Neuron (in vitro differentiated cells): ENCODE results near the gene BMPR2.
"Not testable (repeated sequence)": the region's sequence is repeated elsewhere in the genome, so short reads cannot be mapped to it uniquely, and the experiment has no call there.

Experiments
- H2AFZ ChIP-seq: one replicate; pipeline ENCODE4 v1.6.1; 2013; ENCODE audit warnings: low read depth, mild to moderate bottlenecking, inconsistent platforms, low read length, moderate library complexity
- H3K27me3 ChIP-seq: one replicate; pipeline ENCODE4 v1.6.1; 2013; ENCODE audit warnings: low read length; ENCODE audit not compliant: insufficient read depth
- H3K36me3 ChIP-seq: one replicate; pipeline ENCODE4 v1.6.1; 2013; ENCODE audit warnings: low read length; ENCODE audit not compliant: insufficient read depth
- H3K4me1 ChIP-seq: one replicate; pipeline ENCODE4 v1.6.1; 2013; ENCODE audit warnings: low read length; ENCODE audit not compliant: insufficient read depth
- H3K4me3 ChIP-seq: 2 replicates; pipeline ENCODE4 v1.5.1; 2013; ENCODE audit warnings: mild to moderate bottlenecking, low read length, moderate library complexity
- H3K9me3 ChIP-seq: one replicate; pipeline ENCODE4 v1.6.1; 2013; ENCODE audit warnings: low read length

BMPR2 gene

DNA sequence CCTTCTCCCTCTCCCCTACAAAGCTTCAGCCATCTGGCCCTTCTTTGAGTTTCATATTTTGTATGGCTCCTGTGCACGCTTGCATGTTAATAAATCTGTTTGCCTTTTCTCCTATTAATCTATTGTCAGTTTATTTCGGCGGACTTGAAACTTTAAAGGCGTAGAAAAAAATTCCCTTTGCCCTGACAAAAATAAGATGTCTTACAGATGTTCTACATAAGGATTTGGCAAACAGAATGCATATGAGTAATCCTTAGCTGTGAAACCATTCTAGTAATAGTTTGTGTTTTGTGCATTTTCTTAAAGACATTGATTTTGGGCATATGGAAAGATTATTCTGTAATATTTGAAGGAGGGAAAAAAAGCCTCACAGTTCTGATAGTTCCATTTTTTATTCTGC, 15.0 kb upstream of the BMPR2 start:
- Histone ChIP-seq H3K9me3 (no peaks in the 10 kb centered on the region), H3K4me1 (no peaks in the 10 kb centered on the region), H3K4me3 (no peak overlapping the region), H2AFZ (no peak overlapping the region), H3K36me3 (no peaks in the 10 kb centered on the region), H3K27me3 (no peaks in the 10 kb centered on the region)

DNA sequence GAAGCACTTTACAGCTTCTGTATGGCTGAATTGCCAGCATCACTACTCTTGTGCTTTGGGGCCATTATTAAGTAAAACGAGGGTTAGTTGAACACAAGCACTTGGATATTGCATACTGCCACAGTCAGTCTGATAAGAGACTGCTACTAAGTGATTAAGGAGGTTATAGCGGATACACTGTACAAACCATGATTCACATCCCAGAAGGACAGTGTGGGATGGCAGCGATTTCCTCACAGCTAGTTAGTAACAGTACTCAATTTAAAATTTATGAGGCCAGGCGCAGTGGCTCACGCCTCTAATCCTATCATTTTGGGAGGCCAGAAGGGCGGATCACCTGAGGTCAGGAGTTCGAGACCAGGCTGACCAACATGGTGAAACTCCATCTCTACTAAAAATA, 2.6 kb upstream of the BMPR2 start:
- no peaks in the 10 kb centered on the region for H3K36me3 ChIP-seq
- no peaks in the 10 kb centered on the region for H3K27me3 ChIP-seq
- no peak overlapping the region for H2AFZ ChIP-seq
- H3K4me1 ChIP-seq: peaks cover 2% of the 10 kb centered on the region
- no peak overlapping the region for H3K4me3 ChIP-seq
- no peaks in the 10 kb centered on the region for H3K9me3 ChIP-seq

DNA sequence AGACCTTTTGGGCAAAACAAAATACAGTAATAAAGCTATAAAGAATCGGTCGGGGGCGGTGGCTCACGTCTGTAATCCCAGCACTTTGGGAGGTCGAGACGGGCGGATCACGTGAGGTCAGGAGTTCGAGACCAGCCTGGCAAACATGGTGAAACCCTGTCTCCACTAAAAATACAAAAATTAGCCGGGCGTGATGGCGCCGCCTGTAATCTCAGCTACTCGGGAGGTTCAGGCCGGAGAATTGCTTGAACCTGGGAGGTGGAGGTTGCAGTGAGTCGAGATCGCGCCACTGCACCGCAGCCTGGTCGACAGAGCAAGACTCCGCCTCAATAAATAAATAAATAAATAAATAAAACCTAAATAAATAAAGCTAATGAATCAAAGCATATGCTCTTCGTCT, 1.7 kb upstream of the BMPR2 start:
- not testable (repeated sequence) for H3K36me3 ChIP-seq, H3K9me3 ChIP-seq, H3K27me3 ChIP-seq, H3K4me1 ChIP-seq
- H2AFZ ChIP-seq: peak overlapping the region; percentile 40
- peak overlapping the region; percentile 84 for H3K4me3 ChIP-seq

DNA sequence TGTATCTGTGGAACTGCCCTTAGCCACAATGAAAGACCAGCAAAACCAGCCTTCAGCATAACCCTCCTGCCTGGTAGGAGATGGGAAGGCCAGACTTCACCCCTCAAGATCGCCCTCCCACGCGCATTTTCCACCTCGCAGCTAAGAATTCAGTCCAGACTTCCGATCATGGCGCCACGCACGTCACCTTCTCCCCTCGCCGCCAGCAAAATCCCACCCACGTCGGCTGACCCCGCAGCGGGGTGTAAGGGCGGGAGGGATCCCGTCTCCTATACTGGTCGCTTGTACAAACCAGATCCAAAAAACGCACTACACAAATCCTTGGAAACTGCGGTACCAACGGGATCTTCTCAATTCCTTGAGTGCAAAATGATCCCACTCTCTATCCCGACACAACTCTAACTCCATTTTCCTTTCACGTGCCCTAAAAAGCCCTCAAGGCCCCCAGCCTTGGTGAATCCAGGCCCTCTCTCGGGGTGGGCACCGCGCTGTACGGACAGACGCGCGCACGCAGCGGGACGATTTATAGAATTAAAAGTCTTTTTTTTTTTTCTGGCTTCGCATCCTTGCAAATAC, 1.0 kb upstream of the BMPR2 start:
- H2AFZ ChIP-seq: peak overlapping the region; percentile 40
- no peaks in the 10 kb centered on the region for H3K27me3 ChIP-seq
- no peaks in the 10 kb centered on the region for H3K36me3 ChIP-seq
- H3K9me3 ChIP-seq: no peaks in the 10 kb centered on the region
- H3K4me3 ChIP-seq: peak overlapping the region; percentile 84
- H3K4me1 ChIP-seq: peaks cover 7% of the 10 kb centered on the region

DNA sequence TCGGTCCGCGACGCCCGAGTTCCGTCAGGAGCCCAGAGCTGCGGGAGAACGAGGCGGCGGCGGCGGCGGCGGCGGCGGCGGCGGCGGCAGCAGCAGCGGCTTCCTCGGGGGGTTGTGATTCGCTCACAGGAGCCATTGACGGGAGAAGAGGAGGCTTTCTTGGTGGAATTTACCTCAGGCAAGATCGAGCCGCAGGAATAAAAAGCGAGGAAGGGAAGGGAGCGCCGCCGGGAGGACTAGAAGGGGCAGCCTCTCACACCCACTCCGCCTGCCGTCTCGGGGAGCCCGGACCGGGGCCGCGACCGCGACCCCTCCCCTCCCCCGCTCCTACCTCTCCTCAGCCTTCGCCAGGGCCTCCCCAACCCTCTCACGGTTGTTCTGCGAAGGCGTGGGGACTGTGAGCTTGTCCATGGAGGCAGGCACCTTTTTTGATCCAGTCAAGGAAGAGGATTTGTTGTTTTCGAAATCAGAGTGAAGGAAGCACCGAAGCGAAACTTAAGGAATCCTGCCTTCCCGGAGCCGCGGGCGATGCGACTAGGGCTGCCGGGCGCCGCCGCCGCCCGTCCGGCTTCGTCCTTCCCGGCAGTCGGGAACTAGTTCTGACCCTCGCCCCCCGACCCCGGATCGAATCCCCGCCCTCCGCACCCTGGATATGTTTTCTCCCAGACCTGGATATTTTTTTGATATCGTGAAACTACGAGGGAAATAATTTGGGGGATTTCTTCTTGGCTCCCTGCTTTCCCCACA, 506 bp downstream of the BMPR2 start:
- Histone ChIP-seq H3K4me3 (peak overlapping the region; percentile 84), H3K4me1 (peaks cover 7% of the 10 kb centered on the region), H3K9me3 (no peaks in the 10 kb centered on the region), H2AFZ (peak overlapping the region; percentile 2), H3K27me3 (no peaks in the 10 kb centered on the region), H3K36me3 (no peaks in the 10 kb centered on the region)

DNA sequence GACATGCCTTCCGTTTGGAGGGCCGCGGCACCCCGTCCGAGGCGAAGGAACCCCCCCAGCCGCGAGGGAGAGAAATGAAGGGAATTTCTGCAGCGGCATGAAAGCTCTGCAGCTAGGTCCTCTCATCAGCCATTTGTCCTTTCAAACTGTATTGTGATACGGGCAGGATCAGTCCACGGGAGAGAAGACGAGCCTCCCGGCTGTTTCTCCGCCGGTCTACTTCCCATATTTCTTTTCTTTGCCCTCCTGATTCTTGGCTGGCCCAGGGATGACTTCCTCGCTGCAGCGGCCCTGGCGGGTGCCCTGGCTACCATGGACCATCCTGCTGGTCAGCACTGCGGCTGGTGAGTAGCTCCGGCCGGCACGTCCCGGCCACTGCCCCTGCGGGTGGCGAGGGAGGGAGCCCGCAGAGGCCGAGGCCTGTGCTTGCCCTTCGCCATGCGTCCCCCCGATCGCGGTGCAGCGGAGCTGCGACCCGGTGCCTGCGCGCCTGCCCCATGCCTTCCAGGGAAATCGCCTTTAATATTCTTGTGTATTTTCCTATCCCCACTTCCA, 1.2 kb downstream of the BMPR2 start:
- H3K4me1 ChIP-seq: peaks cover 7% of the 10 kb centered on the region
- no peak overlapping the region for H2AFZ ChIP-seq
- no peaks in the 10 kb centered on the region for H3K36me3 ChIP-seq
- H3K9me3 ChIP-seq: peaks cover 1% of the 10 kb centered on the region
- no peaks in the 10 kb centered on the region for H3K27me3 ChIP-seq
- H3K4me3 ChIP-seq: peak overlapping the region; percentile 84

DNA sequence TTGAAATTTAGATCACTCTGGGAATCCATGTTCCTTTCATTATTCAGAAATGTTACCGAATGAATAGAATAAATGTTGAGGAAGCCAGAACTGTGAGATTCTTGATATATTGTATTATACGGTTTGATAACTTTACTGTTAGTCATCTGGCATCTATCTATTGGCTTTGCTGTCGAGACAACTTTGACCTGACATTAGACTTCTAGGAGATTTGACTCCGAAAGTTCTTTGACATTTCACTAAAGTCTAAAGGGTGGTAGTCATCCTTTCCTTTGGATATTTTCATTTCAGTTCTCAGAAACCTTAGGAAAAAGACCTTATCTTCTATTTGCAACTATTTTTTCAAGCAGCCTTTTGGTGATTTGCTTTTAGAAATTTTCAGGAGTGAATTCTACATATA, 1.9 kb downstream of the BMPR2 start:
- Histone ChIP-seq H3K4me1 (peaks cover 7% of the 10 kb centered on the region), H3K9me3 (peaks cover 2% of the 10 kb centered on the region), H3K27me3 (no peaks in the 10 kb centered on the region), H3K36me3 (no peaks in the 10 kb centered on the region), H2AFZ (no peak overlapping the region), H3K4me3 (peak overlapping the region; percentile 84)

DNA sequence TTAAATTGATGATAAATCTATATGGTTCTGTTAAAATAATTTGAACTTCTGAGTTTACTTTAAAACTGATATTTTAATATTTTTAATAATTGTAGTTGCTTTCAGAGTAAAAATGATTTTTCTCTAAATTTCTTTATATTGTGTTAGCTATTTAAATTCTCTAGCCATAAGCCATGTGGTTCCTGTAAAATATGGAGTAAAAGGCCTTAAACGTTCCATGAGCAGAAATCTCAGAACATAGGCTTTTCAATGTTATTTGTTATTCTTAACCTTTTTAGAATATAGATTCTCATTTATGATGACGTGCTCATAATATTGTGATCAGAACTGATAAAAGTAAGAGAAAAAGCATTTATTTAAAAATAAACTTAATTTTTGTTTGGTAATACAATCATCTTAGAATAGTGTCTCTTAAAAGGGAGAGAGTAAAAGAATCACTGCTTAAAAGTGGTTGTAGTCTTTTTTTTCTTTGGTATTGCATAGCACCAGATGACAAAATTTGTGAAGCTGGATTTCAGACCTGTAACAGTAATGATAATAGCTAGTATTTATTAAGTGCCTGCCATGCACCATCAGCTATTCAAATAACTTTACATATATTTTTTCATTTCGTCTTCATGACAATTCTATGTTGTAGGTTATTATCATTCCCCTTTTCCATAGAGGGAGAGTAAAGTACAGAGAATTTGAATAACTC, 2.7 kb downstream of the BMPR2 start:
- H3K4me3 ChIP-seq: peak overlapping the region; percentile 84

DNA sequence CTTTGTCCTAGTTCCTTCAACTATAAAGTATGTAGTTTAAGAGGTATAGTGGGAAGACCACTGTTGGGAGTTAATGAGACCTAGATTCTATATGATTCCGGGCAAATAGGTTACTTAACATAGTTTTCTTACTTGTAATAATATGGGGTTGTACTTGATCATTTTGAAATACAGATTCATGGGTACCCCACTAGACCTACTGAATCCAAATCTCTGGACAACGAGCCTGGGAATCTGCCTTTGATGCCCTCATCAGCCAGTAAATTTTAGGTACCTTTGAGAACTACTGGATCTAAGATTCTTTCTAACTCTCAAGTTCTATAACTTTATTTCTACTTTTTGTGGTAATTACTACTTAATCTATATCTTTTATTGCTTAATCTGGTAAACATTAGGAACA, 6.6 kb downstream of the BMPR2 start:
- H3K4me1 ChIP-seq: peaks cover 5% of the 10 kb centered on the region

More for the DNA sequence above, 2.7 kb downstream of the BMPR2 start:
- H3K36me3 ChIP-seq: no peaks in the 10 kb centered on the region
- peaks cover 7% of the 10 kb centered on the region for H3K4me1 ChIP-seq
- no peak overlapping the region for H2AFZ ChIP-seq
- peaks cover 2% of the 10 kb centered on the region for H3K9me3 ChIP-seq
- H3K27me3 ChIP-seq: no peaks in the 10 kb centered on the region

DNA sequence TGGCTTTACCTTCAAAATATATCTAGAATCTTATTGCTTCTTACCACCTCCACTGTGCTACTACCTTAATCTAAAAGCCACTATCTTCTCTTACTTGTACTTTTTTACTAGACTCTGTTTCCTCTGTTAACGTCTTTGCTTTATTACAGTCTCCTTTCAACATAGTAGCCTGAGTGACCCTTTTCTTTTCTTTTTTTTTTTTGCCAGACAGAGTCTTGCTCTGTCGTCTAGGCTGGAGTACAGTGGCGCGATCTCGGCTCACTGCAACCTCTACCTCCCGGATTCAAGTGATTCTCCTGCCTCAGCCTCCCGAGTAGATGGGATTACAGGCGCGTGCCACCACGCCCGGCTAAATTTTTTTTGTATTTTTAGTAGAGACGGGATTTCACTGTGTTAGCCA, 10.4 kb downstream of the BMPR2 start:
- not testable (repeated sequence) for H3K27me3 ChIP-seq, H2AFZ ChIP-seq, H3K9me3 ChIP-seq, H3K4me1 ChIP-seq, H3K36me3 ChIP-seq, H3K4me3 ChIP-seq

More for the DNA sequence above, 6.6 kb downstream of the BMPR2 start:
- Histone ChIP-seq H3K27me3 (no peaks in the 10 kb centered on the region), H2AFZ (no peak overlapping the region), H3K36me3 (peaks cover 7% of the 10 kb centered on the region), H3K9me3 (peaks cover 2% of the 10 kb centered on the region), H3K4me3 (no peak overlapping the region)

DNA sequence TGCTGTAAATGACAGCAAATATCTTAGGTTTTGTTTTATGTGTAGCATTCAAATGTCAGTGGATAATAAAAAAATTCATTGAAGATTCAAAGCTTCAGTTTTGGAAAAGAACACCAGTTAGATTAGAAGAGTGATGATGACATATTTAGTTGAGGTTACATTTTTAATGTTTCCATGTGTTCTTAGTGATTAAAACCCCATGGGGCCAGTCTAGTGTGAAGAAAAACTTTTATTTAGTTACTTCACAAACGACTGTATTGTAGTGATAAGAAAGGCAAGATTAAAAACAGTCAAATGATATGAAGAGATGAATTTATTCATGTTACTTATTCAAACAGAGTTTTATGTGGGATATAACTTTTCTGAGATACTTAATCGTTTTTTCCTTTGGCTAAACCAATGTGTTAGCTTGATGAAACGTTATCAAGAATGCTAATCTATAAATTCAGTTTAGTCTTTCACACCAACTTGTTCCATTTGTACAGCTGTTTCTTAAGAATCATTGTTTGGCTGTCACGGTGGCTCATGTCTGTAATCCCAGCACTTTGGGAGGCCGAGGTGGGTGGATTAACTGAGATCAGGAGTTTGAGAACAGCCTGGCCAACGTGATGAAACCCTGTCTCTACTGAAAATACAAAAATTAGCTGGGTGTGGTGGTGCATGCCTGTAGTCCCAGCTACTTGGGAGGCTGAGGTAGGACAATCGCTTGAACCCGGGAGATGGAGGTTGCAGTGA, 11.6 kb downstream of the BMPR2 start:
- Histone ChIP-seq H3K9me3 (no peaks in the 10 kb centered on the region), H3K4me3 (no peak overlapping the region), H2AFZ (no peak overlapping the region), H3K27me3 (no peaks in the 10 kb centered on the region), H3K36me3 (peaks cover 7% of the 10 kb centered on the region), H3K4me1 (no peaks in the 10 kb centered on the region)

DNA sequence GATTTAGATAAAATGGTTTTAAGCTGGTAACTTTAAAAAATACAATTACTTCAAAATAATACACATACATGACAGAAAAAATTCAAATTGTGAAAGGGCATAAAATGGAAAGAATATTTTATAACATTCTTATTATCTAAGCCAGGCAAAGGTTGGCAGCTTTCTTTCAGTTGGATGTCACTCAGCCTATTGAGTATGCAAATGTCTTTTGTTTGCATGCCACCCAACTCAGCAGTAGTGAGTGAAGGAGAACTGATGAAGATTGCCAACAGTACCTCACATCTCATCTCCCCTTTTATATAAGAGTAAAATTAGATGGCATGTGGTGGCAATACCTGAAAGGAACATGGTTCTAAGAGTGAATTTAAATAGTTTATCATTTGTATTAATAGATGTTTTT, 24.8 kb downstream of the BMPR2 start:
- no peaks in the 10 kb centered on the region for H3K27me3 ChIP-seq
- peaks cover 4% of the 10 kb centered on the region for H3K36me3 ChIP-seq
- no peak overlapping the region for H2AFZ ChIP-seq
- H3K4me1 ChIP-seq: peaks cover 15% of the 10 kb centered on the region
- H3K4me3 ChIP-seq: no peak overlapping the region
- peaks cover 2% of the 10 kb centered on the region for H3K9me3 ChIP-seq

DNA sequence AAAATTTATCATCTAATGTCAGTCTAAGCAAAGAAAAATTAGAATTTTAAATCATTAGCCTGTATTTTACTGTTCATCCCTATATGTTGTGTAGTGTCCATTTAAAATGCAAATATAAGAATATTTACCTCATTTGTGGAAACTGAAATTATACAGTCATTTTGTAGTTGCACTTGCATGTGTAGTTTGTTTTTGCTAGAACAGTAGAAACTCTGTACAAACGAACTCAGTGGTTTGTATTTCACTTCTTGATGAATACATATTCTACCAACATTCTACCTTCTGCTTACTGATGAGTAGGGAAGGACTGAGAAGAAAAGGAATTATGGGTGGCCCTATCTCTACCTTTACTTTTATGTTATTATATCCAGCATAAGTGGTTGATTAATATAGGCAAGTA, 29.7 kb downstream of the BMPR2 start:
- Histone ChIP-seq H2AFZ (no peak overlapping the region), H3K4me1 (peaks cover 13% of the 10 kb centered on the region), H3K9me3 (peaks cover 5% of the 10 kb centered on the region), H3K36me3 (peaks cover 7% of the 10 kb centered on the region), H3K27me3 (no peaks in the 10 kb centered on the region), H3K4me3 (no peak overlapping the region)
